Uterus (tissue), 2 donors: ENCODE data around the gene HOTAIR.

Experiments used
- POLR2A ChIP-seq, 2 donors: fragments of 450-650 bp; IDR thresholded peaks; one replicate each; pipeline ENCODE4 v1.6.1; 2016; ENCODE audit warnings: antibody characterized with exemption in 2 of 2, mild to moderate bottlenecking in 1 of 2, moderate library complexity in 1 of 2
- TF ChIP-seq, protein P1 (sequence below), 4 experiments: fragments of 200-600 bp in 2 of 4; fragments of 450-650 bp in 2 of 4; sonication (generic) in 2 of 4; IDR thresholded peaks; one replicate each; pipeline ENCODE4 v1.5.1; 2016 to 2019; ENCODE audit warnings: antibody characterized with exemption in 4 of 4, mild to moderate bottlenecking in 2 of 4, moderate library complexity in 1 of 4

GRCh38 chr12:53938326-53939140 is 36.2 kb downstream of the HOTAIR start, which contains the start of gene HOXC13:
- no peak for TF ChIP-seq POLR2A (IDR thresholded peaks at IDR 0.05)
- TF ChIP-seq, protein P1, sequence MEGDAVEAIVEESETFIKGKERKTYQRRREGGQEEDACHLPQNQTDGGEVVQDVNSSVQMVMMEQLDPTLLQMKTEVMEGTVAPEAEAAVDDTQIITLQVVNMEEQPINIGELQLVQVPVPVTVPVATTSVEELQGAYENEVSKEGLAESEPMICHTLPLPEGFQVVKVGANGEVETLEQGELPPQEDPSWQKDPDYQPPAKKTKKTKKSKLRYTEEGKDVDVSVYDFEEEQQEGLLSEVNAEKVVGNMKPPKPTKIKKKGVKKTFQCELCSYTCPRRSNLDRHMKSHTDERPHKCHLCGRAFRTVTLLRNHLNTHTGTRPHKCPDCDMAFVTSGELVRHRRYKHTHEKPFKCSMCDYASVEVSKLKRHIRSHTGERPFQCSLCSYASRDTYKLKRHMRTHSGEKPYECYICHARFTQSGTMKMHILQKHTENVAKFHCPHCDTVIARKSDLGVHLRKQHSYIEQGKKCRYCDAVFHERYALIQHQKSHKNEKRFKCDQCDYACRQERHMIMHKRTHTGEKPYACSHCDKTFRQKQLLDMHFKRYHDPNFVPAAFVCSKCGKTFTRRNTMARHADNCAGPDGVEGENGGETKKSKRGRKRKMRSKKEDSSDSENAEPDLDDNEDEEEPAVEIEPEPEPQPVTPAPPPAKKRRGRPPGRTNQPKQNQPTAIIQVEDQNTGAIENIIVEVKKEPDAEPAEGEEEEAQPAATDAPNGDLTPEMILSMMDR (IDR thresholded peaks at IDR 0.05): no peak
